ENCODE data around the gene BABAM1. TPM values are rescaled to one million over a fixed set of nuclear protein-coding genes. Genes with fewer than 3 reads are reported as not detected.

Gene BABAM1
- total and polyA plus RNA-seq, 9 donors = 81.3 to 97.9 (median 92.4) TPM

Other genes starting within 250 kb of the BABAM1 start
- 3.2 TPM for gene CPAMD8, start 240.6 kb upstream of the BABAM1 start, total RNA-seq
- 10 to 100 TPM in 1 of 8 donors, 1 to 10 TPM in 7; 2.2 to 10.1 (median 6.3) TPM for gene CPAMD8, start 240.6 kb upstream of the BABAM1 start, polyA plus RNA-seq (ENCODE audit: insufficient read depth in 1 of 8, insufficient read length in 8 of 8, low replicate concordance in 1 of 8)
- 3.9 TPM for gene HAUS8, start 192.0 kb upstream of the BABAM1 start, total RNA-seq
- gene HAUS8, start 192.0 kb upstream of the BABAM1 start, polyA plus RNA-seq (ENCODE audit: insufficient read depth in 1 of 8, insufficient read length in 8 of 8, low replicate concordance in 1 of 8) = 10 to 100 TPM in 5 of 8 donors, 1 to 10 TPM in 3; 7.5 to 14.0 (median 10.1) TPM
- gene MYO9B, start 191.7 kb upstream of the BABAM1 start, total RNA-seq = 18.0 TPM
- 10 to 100 TPM; 30.1 to 55.5 (median 40.5) TPM for gene MYO9B, start 191.7 kb upstream of the BABAM1 start, polyA plus RNA-seq (ENCODE audit: insufficient read depth in 1 of 8, insufficient read length in 8 of 8, low replicate concordance in 1 of 8)
- gene USE1, start 52.1 kb upstream of the BABAM1 start, total RNA-seq = 21.0 TPM
- 10 to 100 TPM; 25.1 to 36.0 (median 29.3) TPM for gene USE1, start 52.1 kb upstream of the BABAM1 start, polyA plus RNA-seq (ENCODE audit: insufficient read depth in 1 of 8, insufficient read length in 8 of 8, low replicate concordance in 1 of 8)
- gene OCEL1, start 41.2 kb upstream of the BABAM1 start, total RNA-seq = 3.1 TPM
- gene OCEL1, start 41.2 kb upstream of the BABAM1 start, polyA plus RNA-seq (ENCODE audit: insufficient read depth in 1 of 8, insufficient read length in 8 of 8, low replicate concordance in 1 of 8) = 10 to 100 TPM in 1 of 8 donors, 1 to 10 TPM in 7; 6.7 to 14.2 (median 9.4) TPM
- 32.4 TPM for gene NR2F6, start 21.5 kb upstream of the BABAM1 start, total RNA-seq
- 10 to 100 TPM; 26.5 to 37.9 (median 30.8) TPM for gene NR2F6, start 21.5 kb upstream of the BABAM1 start, polyA plus RNA-seq (ENCODE audit: insufficient read depth in 1 of 8, insufficient read length in 8 of 8, low replicate concordance in 1 of 8)
- gene USHBP1, start 2.7 kb upstream of the BABAM1 start, total RNA-seq = 5.2 TPM
- gene USHBP1, start 2.7 kb upstream of the BABAM1 start, polyA plus RNA-seq (ENCODE audit: insufficient read depth in 1 of 8, insufficient read length in 8 of 8, low replicate concordance in 1 of 8) = 1 to 10 TPM; 5.4 to 8.8 (median 6.5) TPM
- 0.44 TPM for gene ANKLE1, start 14.5 kb downstream of the BABAM1 start, total RNA-seq
- 1 to 10 TPM in 5 of 8 donors, under 1 TPM in 3; 0.70 to 1.5 (median 1.2) TPM for gene ANKLE1, start 14.5 kb downstream of the BABAM1 start, polyA plus RNA-seq (ENCODE audit: insufficient read depth in 1 of 8, insufficient read length in 8 of 8, low replicate concordance in 1 of 8)
- 6.1 TPM for gene ABHD8, start 36.0 kb downstream of the BABAM1 start, total RNA-seq
- gene ABHD8, start 36.0 kb downstream of the BABAM1 start, polyA plus RNA-seq (ENCODE audit: insufficient read depth in 1 of 8, insufficient read length in 8 of 8, low replicate concordance in 1 of 8) = 10 to 100 TPM in 1 of 8 donors, 1 to 10 TPM in 7; 7.5 to 10.1 (median 8.4) TPM
- 28.3 TPM for gene MRPL34, start 38.4 kb downstream of the BABAM1 start, total RNA-seq
- 10 to 100 TPM; 25.0 to 43.0 (median 36.4) TPM for gene MRPL34, start 38.4 kb downstream of the BABAM1 start, polyA plus RNA-seq (ENCODE audit: insufficient read depth in 1 of 8, insufficient read length in 8 of 8, low replicate concordance in 1 of 8)
- gene DDA1, start 42.1 kb downstream of the BABAM1 start, total RNA-seq = 18.6 TPM
- gene DDA1, start 42.1 kb downstream of the BABAM1 start, polyA plus RNA-seq (ENCODE audit: insufficient read depth in 1 of 8, insufficient read length in 8 of 8, low replicate concordance in 1 of 8) = 10 to 100 TPM; 32.5 to 42.2 (median 36.8) TPM
- gene ANO8, start 67.4 kb downstream of the BABAM1 start, total RNA-seq = 3.9 TPM
- 1 to 10 TPM; 4.3 to 8.3 (median 6.9) TPM for gene ANO8, start 67.4 kb downstream of the BABAM1 start, polyA plus RNA-seq (ENCODE audit: insufficient read depth in 1 of 8, insufficient read length in 8 of 8, low replicate concordance in 1 of 8)
- gene GTPBP3, start 70.1 kb downstream of the BABAM1 start, total RNA-seq = 7.6 TPM
- gene GTPBP3, start 70.1 kb downstream of the BABAM1 start, polyA plus RNA-seq (ENCODE audit: insufficient read depth in 1 of 8, insufficient read length in 8 of 8, low replicate concordance in 1 of 8) = 10 to 100 TPM in 5 of 8 donors, 1 to 10 TPM in 3; 9.2 to 16.3 (median 13.2) TPM
- gene PLVAP, start 109.9 kb downstream of the BABAM1 start, total RNA-seq = 23.1 TPM
- gene PLVAP, start 109.9 kb downstream of the BABAM1 start, polyA plus RNA-seq (ENCODE audit: insufficient read depth in 1 of 8, insufficient read length in 8 of 8, low replicate concordance in 1 of 8) = 10 to 100 TPM; 43.2 to 70.0 (median 62.8) TPM
- not detected for gene CCDC194, start 126.8 kb downstream of the BABAM1 start, total RNA-seq
- gene CCDC194, start 126.8 kb downstream of the BABAM1 start, polyA plus RNA-seq (ENCODE audit: insufficient read depth in 1 of 8, insufficient read length in 8 of 8, low replicate concordance in 1 of 8) = not detected
- gene BST2, start 138.2 kb downstream of the BABAM1 start, total RNA-seq = 4.7 TPM
- 1 to 10 TPM; 5.9 to 9.3 (median 6.3) TPM for gene BST2, start 138.2 kb downstream of the BABAM1 start, polyA plus RNA-seq (ENCODE audit: insufficient read depth in 1 of 8, insufficient read length in 8 of 8, low replicate concordance in 1 of 8)
- 32.9 TPM for gene MVB12A, start 152.6 kb downstream of the BABAM1 start, total RNA-seq
- gene MVB12A, start 152.6 kb downstream of the BABAM1 start, polyA plus RNA-seq (ENCODE audit: insufficient read depth in 1 of 8, insufficient read length in 8 of 8, low replicate concordance in 1 of 8) = 10 to 100 TPM; 29.5 to 44.3 (median 33.2) TPM
- gene TMEM221, start 181.2 kb downstream of the BABAM1 start, total RNA-seq = 1.0 TPM
- 1 to 10 TPM; 1.0 to 1.8 (median 1.2) TPM for gene TMEM221, start 181.2 kb downstream of the BABAM1 start, polyA plus RNA-seq (ENCODE audit: insufficient read depth in 1 of 8, insufficient read length in 8 of 8, low replicate concordance in 1 of 8)
- not detected for gene NXNL1, start 193.5 kb downstream of the BABAM1 start, total RNA-seq
- not detected for gene NXNL1, start 193.5 kb downstream of the BABAM1 start, polyA plus RNA-seq (ENCODE audit: insufficient read depth in 1 of 8, insufficient read length in 8 of 8, low replicate concordance in 1 of 8)
- gene SLC27A1, start 203.1 kb downstream of the BABAM1 start, total RNA-seq = 11.6 TPM
- 10 to 100 TPM; 11.8 to 20.7 (median 16.9) TPM for gene SLC27A1, start 203.1 kb downstream of the BABAM1 start, polyA plus RNA-seq (ENCODE audit: insufficient read depth in 1 of 8, insufficient read length in 8 of 8, low replicate concordance in 1 of 8)
- gene PGLS, start 244.2 kb downstream of the BABAM1 start, total RNA-seq = 46.5 TPM
- gene PGLS, start 244.2 kb downstream of the BABAM1 start, polyA plus RNA-seq (ENCODE audit: insufficient read depth in 1 of 8, insufficient read length in 8 of 8, low replicate concordance in 1 of 8) = 10 to 100 TPM; 46.9 to 70.5 (median 54.0) TPM